Panc1 (cell line): ENCODE measurements around the gene ANKRD34C. TPM values are rescaled to one million over a fixed set of nuclear protein-coding genes. Genes with fewer than 3 reads are reported as not detected.
"Not testable (repeated sequence)": the region's sequence is repeated elsewhere in the genome, so short reads cannot be mapped to it uniquely, and the experiment has no call there.

Experiments used
- ATAC-seq: fragments of 200-7000 bp; cut with Tn5 transposase; 2 replicates; pipeline ENCODE4 v1.9.1; 2020; ENCODE audit warnings: mild to moderate bottlenecking, moderate library complexity
- BruUV-seq: library from RNA; stranded (reverse); fragments of 400-500 nt; replicated peaks from 2 replicates; lab custom pipeline; 2021; lab: Mats Ljungman, UMichigan
- CTCF ChIA-PET: fragments of 300-600 bp; sonication (Branson Sonifier 250); formaldehyde crosslinking; loops from one replicate; lab custom pipeline; 2022; ENCODE audit warnings: antibody characterized with exemption; lab: Charles Lee
- POLR2A ChIA-PET: fragments of 300-600 bp; sonication (Branson Sonifier 250); formaldehyde crosslinking; loops from one replicate; lab custom pipeline; 2022; ENCODE audit warnings: antibody characterized with exemption; lab: Charles Lee
- DNase-seq: peaks from one replicate; pipeline ENCODE4 v3.0.0-alpha.2; 2010; ENCODE audit warnings: low read depth, low spot score
- H3K27ac ChIP-seq: 2 replicates; pipeline ENCODE4 v1.5.1; 2011; ENCODE audit warnings: mild to moderate bottlenecking, low read length, inconsistent platforms
- H3K27me3 ChIP-seq: fragments of 200-500 bp; sonication (Bioruptor generic); 2 replicates; pipeline ENCODE4 v1.6.0; 2014; ENCODE audit warnings: low read length, inconsistent platforms; ENCODE audit not compliant: control insufficient read depth, insufficient read depth
- H3K36me3 ChIP-seq: fragments of 200-500 bp; sonication (Bioruptor generic); 2 replicates; pipeline ENCODE4 v1.5.1; 2014; ENCODE audit warnings: inconsistent platforms, mild to moderate bottlenecking, low read length, moderate library complexity; ENCODE audit not compliant: control insufficient read depth, insufficient read depth
- H3K4me1 ChIP-seq: 2 replicates; pipeline ENCODE4 v1.5.1; 2011; ENCODE audit warnings: inconsistent platforms, mild to moderate bottlenecking, low read length, moderate library complexity; ENCODE audit not compliant: control insufficient read depth, insufficient read depth
- H3K4me3 ChIP-seq, 2 experiments: 2 replicates each; pipeline ENCODE4 v1.5.1; 2011 to 2012; ENCODE audit warnings: low read depth in 2 of 2, low read length in 2 of 2, mild to moderate bottlenecking in 2 of 2, inconsistent platforms in 1 of 2, moderate library complexity in 1 of 2
- H3K9me3 ChIP-seq: fragments of 200-500 bp; sonication (Bioruptor generic); 2 replicates; pipeline ENCODE4 v1.5.1; 2014; ENCODE audit warnings: low read depth, mild to moderate bottlenecking, inconsistent platforms, low read length, moderate library complexity; ENCODE audit not compliant: control insufficient read depth, insufficient read depth
- POLR2AphosphoS5 ChIP-seq: IDR thresholded peaks from 2 replicates; pipeline ENCODE4 v1.6.1; 2012; ENCODE audit warnings: mild to moderate bottlenecking, low read depth, low read length, moderate library complexity
- SIN3A ChIP-seq: IDR thresholded peaks from 2 replicates; pipeline ENCODE4 v1.6.1; 2012; ENCODE audit warnings: low read depth, mild to moderate bottlenecking, low read length, moderate library complexity, borderline replicate concordance; ENCODE audit not compliant: insufficient read depth
- TCF7L2 ChIP-seq: IDR thresholded peaks from 2 replicates; pipeline ENCODE4 v1.6.1; 2011; ENCODE audit warnings: mild to moderate bottlenecking, low read depth, low read length, inconsistent platforms
- in situ Hi-C: cut with HindIII; loops from 2 replicates; pipeline ENCODE4 v1.10.0; 2016; ENCODE audit warnings: low sequenced_read_pairs, low pct_unique_long_range_greater_than_20kb
- intact Hi-C: fragments of 100-400 bp; cut with micrococcal nuclease; formaldehyde crosslinking; loops from one replicate; pipeline ENCODE4 v1.10.0; 2022; ENCODE audit not compliant: unreplicated experiment
- total RNA-seq: library from RNA; stranded (reverse); gene quantifications from one replicate; pipeline ENCODE4 v1.2.1, GENCODE V29; 2021; ENCODE audit not compliant: unreplicated experiment
- TF ChIP-seq, protein P1 (sequence below): fragments of 450-650 bp; IDR thresholded peaks from 2 replicates; pipeline ENCODE4 v1.5.1; 2017; ENCODE audit warnings: mild to moderate bottlenecking
- TF ChIP-seq, protein P2 (sequence below), 2 experiments: IDR thresholded peaks; 2 replicates each; pipeline ENCODE4 v1.6.1; 2011 to 2012; ENCODE audit warnings: low read depth in 2 of 2, control low read depth in 1 of 2, low read length in 1 of 2, mild to moderate bottlenecking in 1 of 2, moderate library complexity in 1 of 2; ENCODE audit not compliant: insufficient read depth in 1 of 2

ANKRD34C gene
- total RNA-seq, 1 experiment from 2014 or later: not detected

DNA sequence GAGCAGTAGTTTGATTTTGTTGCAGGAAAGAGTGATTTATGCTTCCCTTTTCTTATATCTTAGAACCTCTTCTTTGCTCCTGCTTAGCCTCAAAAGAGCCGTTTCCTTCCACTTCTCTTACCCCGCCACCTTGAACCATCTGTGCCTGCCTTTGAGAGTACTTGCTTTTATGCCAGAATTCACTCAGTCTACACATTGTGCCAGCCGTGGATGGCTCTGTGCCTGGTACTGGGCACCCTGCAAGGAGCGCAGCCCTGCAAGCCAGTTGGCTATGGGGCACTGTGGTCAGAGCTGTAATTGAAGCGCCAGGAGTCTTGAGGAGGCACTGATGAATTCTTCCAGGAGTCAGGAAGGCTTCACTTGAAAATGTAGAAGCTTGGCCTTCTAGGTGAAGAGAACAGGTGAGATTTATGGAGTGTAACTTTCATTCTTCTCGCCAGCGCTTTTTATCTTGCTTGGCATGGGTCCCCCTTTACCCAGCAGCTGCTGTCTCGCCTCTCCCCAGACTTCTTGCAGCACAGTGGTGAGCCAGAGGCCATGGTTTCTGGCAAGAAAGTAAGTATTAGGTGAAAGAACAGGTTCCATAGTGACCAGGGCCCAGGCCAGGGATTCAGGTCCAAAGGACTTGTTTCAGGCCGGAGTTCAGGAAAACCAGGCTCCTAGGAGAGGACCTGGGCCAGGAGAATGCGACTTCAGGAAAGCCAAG is 33.3 kb downstream of the ANKRD34C start:
- in situ Hi-C loops: no loop called here
- no peak for ATAC-seq
- no peak for DNase-seq
- Histone ChIP-seq H3K4me3 (no peak overlapping the region), H3K27me3 (no peaks in the 10 kb centered on the region), H3K27ac (no peak overlapping the region), H3K9me3 (no peaks in the 10 kb centered on the region), H3K36me3 (peaks cover 37% of the 10 kb centered on the region), H3K4me1 (peaks cover 6% of the 10 kb centered on the region; the same call in 1 of the 2 replicates)
- no TSS peak for BruUV-seq
- ChIA-PET CTCF (no interaction called here), POLR2A (no interaction called here)
- TF ChIP-seq POLR2AphosphoS5 (no peak), SIN3A (no peak), TCF7L2 (no peak)
- TF ChIP-seq, protein P1, sequence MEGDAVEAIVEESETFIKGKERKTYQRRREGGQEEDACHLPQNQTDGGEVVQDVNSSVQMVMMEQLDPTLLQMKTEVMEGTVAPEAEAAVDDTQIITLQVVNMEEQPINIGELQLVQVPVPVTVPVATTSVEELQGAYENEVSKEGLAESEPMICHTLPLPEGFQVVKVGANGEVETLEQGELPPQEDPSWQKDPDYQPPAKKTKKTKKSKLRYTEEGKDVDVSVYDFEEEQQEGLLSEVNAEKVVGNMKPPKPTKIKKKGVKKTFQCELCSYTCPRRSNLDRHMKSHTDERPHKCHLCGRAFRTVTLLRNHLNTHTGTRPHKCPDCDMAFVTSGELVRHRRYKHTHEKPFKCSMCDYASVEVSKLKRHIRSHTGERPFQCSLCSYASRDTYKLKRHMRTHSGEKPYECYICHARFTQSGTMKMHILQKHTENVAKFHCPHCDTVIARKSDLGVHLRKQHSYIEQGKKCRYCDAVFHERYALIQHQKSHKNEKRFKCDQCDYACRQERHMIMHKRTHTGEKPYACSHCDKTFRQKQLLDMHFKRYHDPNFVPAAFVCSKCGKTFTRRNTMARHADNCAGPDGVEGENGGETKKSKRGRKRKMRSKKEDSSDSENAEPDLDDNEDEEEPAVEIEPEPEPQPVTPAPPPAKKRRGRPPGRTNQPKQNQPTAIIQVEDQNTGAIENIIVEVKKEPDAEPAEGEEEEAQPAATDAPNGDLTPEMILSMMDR: no peak
- TF ChIP-seq, protein P2, sequence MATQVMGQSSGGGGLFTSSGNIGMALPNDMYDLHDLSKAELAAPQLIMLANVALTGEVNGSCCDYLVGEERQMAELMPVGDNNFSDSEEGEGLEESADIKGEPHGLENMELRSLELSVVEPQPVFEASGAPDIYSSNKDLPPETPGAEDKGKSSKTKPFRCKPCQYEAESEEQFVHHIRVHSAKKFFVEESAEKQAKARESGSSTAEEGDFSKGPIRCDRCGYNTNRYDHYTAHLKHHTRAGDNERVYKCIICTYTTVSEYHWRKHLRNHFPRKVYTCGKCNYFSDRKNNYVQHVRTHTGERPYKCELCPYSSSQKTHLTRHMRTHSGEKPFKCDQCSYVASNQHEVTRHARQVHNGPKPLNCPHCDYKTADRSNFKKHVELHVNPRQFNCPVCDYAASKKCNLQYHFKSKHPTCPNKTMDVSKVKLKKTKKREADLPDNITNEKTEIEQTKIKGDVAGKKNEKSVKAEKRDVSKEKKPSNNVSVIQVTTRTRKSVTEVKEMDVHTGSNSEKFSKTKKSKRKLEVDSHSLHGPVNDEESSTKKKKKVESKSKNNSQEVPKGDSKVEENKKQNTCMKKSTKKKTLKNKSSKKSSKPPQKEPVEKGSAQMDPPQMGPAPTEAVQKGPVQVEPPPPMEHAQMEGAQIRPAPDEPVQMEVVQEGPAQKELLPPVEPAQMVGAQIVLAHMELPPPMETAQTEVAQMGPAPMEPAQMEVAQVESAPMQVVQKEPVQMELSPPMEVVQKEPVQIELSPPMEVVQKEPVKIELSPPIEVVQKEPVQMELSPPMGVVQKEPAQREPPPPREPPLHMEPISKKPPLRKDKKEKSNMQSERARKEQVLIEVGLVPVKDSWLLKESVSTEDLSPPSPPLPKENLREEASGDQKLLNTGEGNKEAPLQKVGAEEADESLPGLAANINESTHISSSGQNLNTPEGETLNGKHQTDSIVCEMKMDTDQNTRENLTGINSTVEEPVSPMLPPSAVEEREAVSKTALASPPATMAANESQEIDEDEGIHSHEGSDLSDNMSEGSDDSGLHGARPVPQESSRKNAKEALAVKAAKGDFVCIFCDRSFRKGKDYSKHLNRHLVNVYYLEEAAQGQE (IDR thresholded peaks at IDR 0.05; ENCODE audit: insufficient read depth in 1 of 2, low read depth in 2 of 2, low read length in 1 of 2): no peak
- intact Hi-C loops: no loop called here

GRCh38 chr15:79316864-79317263 is 34.3 kb downstream of the ANKRD34C start:
- ChIA-PET POLR2A (no interaction called here), CTCF (no interaction called here)
- H3K4me1 ChIP-seq: peaks cover 6% of the 10 kb centered on the region; the same call in 1 of the 2 replicates
- no peak overlapping the region for H3K4me3 ChIP-seq
- H3K27ac ChIP-seq: no peak overlapping the region
- no TSS peak for BruUV-seq
- in situ Hi-C loops (no loop called here), intact Hi-C loops (no loop called here)
- ATAC-seq: 0 out of 2 replicates have a peak, but pooled peaks have one; percentile 31
- H3K27me3 ChIP-seq: no peaks in the 10 kb centered on the region
- peaks cover 39% of the 10 kb centered on the region for H3K36me3 ChIP-seq
- DNase-seq: no peak
- H3K9me3 ChIP-seq: no peaks in the 10 kb centered on the region
- no peak for TF ChIP-seq TCF7L2
- TF ChIP-seq, protein P1: no peak
- TF ChIP-seq POLR2AphosphoS5: no peak
- TF ChIP-seq, protein P2 (IDR thresholded peaks at IDR 0.05; ENCODE audit: insufficient read depth in 1 of 2, low read depth in 2 of 2, low read length in 1 of 2): no peak
- TF ChIP-seq SIN3A: no peak

GRCh38 chr15:79319973-79320372 is 37.5 kb downstream of the ANKRD34C start:
- H3K27me3 ChIP-seq, H3K4me1 ChIP-seq, POLR2A ChIA-PET, DNase-seq, intact Hi-C loops, ATAC-seq, BruUV-seq, H3K4me3 ChIP-seq, in situ Hi-C loops, CTCF ChIA-PET, H3K9me3 ChIP-seq, H3K27ac ChIP-seq: not testable (repeated sequence)
- H3K36me3 ChIP-seq: peaks cover 39% of the 10 kb centered on the region
